PFSK-1 (cell line): Measurements from ENCODE around the gene GRIN2A.

Experiments used
- POLR2AphosphoS5 ChIP-seq: IDR thresholded peaks from 2 replicates; pipeline ENCODE4 v1.6.1; 2012; ENCODE audit warnings: low read depth, mild to moderate bottlenecking, control low read depth, low read length, moderate library complexity
- REST ChIP-seq, 2 experiments: IDR thresholded peaks; 2 replicates each; pipeline versions ENCODE4 v1.6.1 to v1.8.0; 2011 to 2012; ENCODE audit warnings: low read depth in 2 of 2, low read length in 2 of 2, control low read depth in 1 of 2, inconsistent platforms in 1 of 2, mild to moderate bottlenecking in 1 of 2, moderate library complexity in 1 of 2; ENCODE audit not compliant: insufficient read depth in 1 of 2
- SIN3A ChIP-seq: IDR thresholded peaks from 2 replicates; pipeline ENCODE4 v1.6.1; 2012; ENCODE audit warnings: mild to moderate bottlenecking, low read length, moderate library complexity, borderline replicate concordance; ENCODE audit not compliant: insufficient read depth

- no peak for TF ChIP-seq REST (IDR thresholded peaks at IDR 0.05; ENCODE audit: insufficient read depth in 1 of 2, low read depth in 2 of 2, low read length in 2 of 2)
- no peak for TF ChIP-seq POLR2AphosphoS5
- no peak for TF ChIP-seq SIN3A
Measured at GRCh38 chr16:10210944-10211343, 28.7 kb upstream of the GRIN2A start.
